HCT116 (cell line): ENCODE results near the gene DHH. TPM values are rescaled to one million over a fixed set of nuclear protein-coding genes. Genes with fewer than 3 reads are reported as not detected.

Source experiments
- ATAC-seq: fragments of 200-7000 bp; cut with Tn5 transposase; 2 replicates; pipeline ENCODE4 v1.9.1; 2020; ENCODE audit warnings: mild to moderate bottlenecking, moderate library complexity
- BruUV-seq: library from RNA; stranded (reverse); fragments of 400-500 nt; replicated peaks from 2 replicates; lab custom pipeline; 2021; lab: Mats Ljungman, UMichigan
- CTCF ChIA-PET: fragments of 300-600 bp; sonication (Branson Sonifier 250); formaldehyde crosslinking; loops from one replicate; lab custom pipeline; 2021; ENCODE audit warnings: antibody characterized with exemption; lab: Charles Lee
- POLR2A ChIA-PET: fragments of 300-600, 350-600 bp; sonication (Branson Sonifier 250); formaldehyde crosslinking; loops from one replicate; lab custom pipeline; 2021; ENCODE audit warnings: antibody characterized with exemption; lab: Charles Lee
- RAD21 ChIA-PET, 2 experiments: fragments of 300-600 bp; sonication (Branson Sonifier 250); formaldehyde crosslinking; loops; one replicate each; lab custom pipeline; 2023; ENCODE audit warnings: low total read pairs in 2 of 2; ENCODE audit not compliant: uncharacterized antibody in 2 of 2, unreplicated experiment in 2 of 2, low non-redundant PET in 1 of 2; lab: Charles Lee
- DNase-seq: peaks from one replicate; pipeline ENCODE4 v3.0.0-alpha.2; 2010; ENCODE audit warnings: low read depth, low spot score
- H2AFZ ChIP-seq: fragments of 200-600 bp; shearing (Covaris generic), sonication (generic); 2 replicates; pipeline ENCODE4 v1.6.1; 2017; ENCODE audit warnings: low read depth, mixed run types, mixed read lengths, antibody characterized with exemption, low read length; ENCODE audit not compliant: poor library complexity, severe bottlenecking
- H3K27ac ChIP-seq: 2 replicates; pipeline ENCODE4 v1.5.1; 2012; ENCODE audit warnings: low read depth, low read length
- H3K27me3 ChIP-seq: fragments of 200-600 bp; sonication (generic); 2 replicates; pipeline ENCODE4 v1.6.1; 2016; ENCODE audit warnings: mixed run types, low read length, mixed read lengths; ENCODE audit not compliant: insufficient read depth
- H3K36me3 ChIP-seq, 2 experiments: fragments of 200-500 bp in 1 of 2; fragments of 200-600 bp in 1 of 2; sonication (Bioruptor generic) in 1 of 2; sonication (generic) in 1 of 2; 2 replicates each; pipeline versions ENCODE4 v1.5.1 to v1.6.1; 2014 to 2016; ENCODE audit warnings: low read length in 2 of 2, inconsistent platforms in 1 of 2, mixed read lengths in 1 of 2, mixed run types in 1 of 2; ENCODE audit not compliant: insufficient read depth in 2 of 2, control insufficient read depth in 1 of 2
- H3K4me1 ChIP-seq, 2 experiments: fragments of 200-600 bp in 1 of 2; sonication (generic) in 1 of 2; 2 replicates each; pipeline versions ENCODE4 v1.5.1 to v1.6.1; 2012 to 2017; ENCODE audit warnings: low read length in 2 of 2, inconsistent platforms in 1 of 2, mild to moderate bottlenecking in 1 of 2, mixed read lengths in 1 of 2, mixed run types in 1 of 2, moderate library complexity in 1 of 2; ENCODE audit not compliant: insufficient read depth in 2 of 2, control insufficient read depth in 1 of 2
- H3K4me2 ChIP-seq: fragments of 200-600 bp; sonication (generic); 2 replicates; pipeline ENCODE4 v1.6.1; 2017; ENCODE audit warnings: mixed run types, low read length, mixed read lengths
- H3K4me3 ChIP-seq, 2 experiments: fragments of 200-600 bp in 1 of 2; sonication (generic) in 1 of 2; replicated peaks in 1 of 2; 2 replicates each; pipeline ENCODE4 v1.5.1; 2011 to 2016; ENCODE audit warnings: low read length in 2 of 2, control low read depth in 1 of 2, low read depth in 1 of 2, mild to moderate bottlenecking in 1 of 2, mixed read lengths in 1 of 2, mixed run types in 1 of 2
- H3K79me2 ChIP-seq: fragments of 200-600 bp; sonication (generic); 2 replicates; pipeline ENCODE4 v1.6.1; 2017; ENCODE audit warnings: mild to moderate bottlenecking, mixed run types, low read length, moderate library complexity, mixed read lengths; ENCODE audit not compliant: insufficient read depth
- H3K9ac ChIP-seq: fragments of 200-600 bp; sonication (generic); 2 replicates; pipeline ENCODE4 v1.6.1; 2016; ENCODE audit warnings: low read length, mixed read lengths
- H3K9me2 ChIP-seq: fragments of 200-600 bp; sonication (generic), shearing (Covaris generic); 2 replicates; pipeline ENCODE4 v1.6.1; 2017; ENCODE audit warnings: mixed run types, mild to moderate bottlenecking, moderate library complexity; ENCODE audit not compliant: insufficient read depth
- H3K9me3 ChIP-seq, 2 experiments: fragments of 200-500 bp in 1 of 2; fragments of 200-600 bp in 1 of 2; sonication (Bioruptor generic) in 1 of 2; sonication (generic) in 1 of 2; 2 replicates each; pipeline ENCODE4 v1.6.1; 2014 to 2017; ENCODE audit warnings: low read length in 2 of 2, mixed read lengths in 2 of 2, inconsistent platforms in 1 of 2, low read depth in 1 of 2, mild to moderate bottlenecking in 1 of 2, mixed run types in 1 of 2, moderate library complexity in 1 of 2; ENCODE audit not compliant: control insufficient read depth in 1 of 2, insufficient read depth in 1 of 2
- H4K20me1 ChIP-seq: fragments of 200-600 bp; sonication (generic), shearing (Covaris generic); 2 replicates; pipeline ENCODE4 v1.6.1; 2017; ENCODE audit warnings: mixed run types, mild to moderate bottlenecking, moderate library complexity; ENCODE audit not compliant: insufficient read depth
- CBX3 ChIP-seq: IDR thresholded peaks from 2 replicates; pipeline ENCODE4 v1.6.1; 2012; ENCODE audit warnings: low read depth
- FOSL1 ChIP-seq: IDR thresholded peaks from 2 replicates; pipeline ENCODE4 v1.6.1; 2012; ENCODE audit warnings: low read depth
- JUND ChIP-seq: IDR thresholded peaks from 2 replicates; pipeline ENCODE4 v1.6.1; 2012
- POLR2A ChIP-seq: IDR thresholded peaks from 2 replicates; pipeline ENCODE4 v1.7.0; 2011; ENCODE audit warnings: borderline replicate concordance; ENCODE audit not compliant: insufficient read depth, insufficient read length; ENCODE audit errors: extremely low read depth
- POLR2AphosphoS5 ChIP-seq: IDR thresholded peaks from 2 replicates; pipeline ENCODE4 v1.6.1; 2011; ENCODE audit warnings: mild to moderate bottlenecking, low read depth, low read length, moderate library complexity
- RAD21 ChIP-seq: IDR thresholded peaks from 2 replicates; pipeline ENCODE4 v1.6.1; 2012; ENCODE audit warnings: low read depth, mild to moderate bottlenecking
- SIN3A ChIP-seq: IDR thresholded peaks from 2 replicates; pipeline ENCODE4 v1.6.1; 2012; ENCODE audit warnings: low read depth
- SP1 ChIP-seq: IDR thresholded peaks from 2 replicates; pipeline ENCODE4 v1.6.1; 2012; ENCODE audit warnings: low read depth
- SRF ChIP-seq: IDR thresholded peaks from 2 replicates; pipeline ENCODE4 v1.6.1; 2012; ENCODE audit warnings: low read depth
- YY1 ChIP-seq: IDR thresholded peaks from 2 replicates; pipeline ENCODE4 v1.6.1; 2011; ENCODE audit warnings: low read length, low read depth, moderate library complexity, mild to moderate bottlenecking; ENCODE audit not compliant: insufficient replicate concordance; ENCODE audit errors: extremely low read depth
- intact Hi-C: fragments of 100-400 bp; cut with micrococcal nuclease; formaldehyde crosslinking; loops from 2 replicates; pipeline ENCODE4 v1.10.0; 2022
- total RNA-seq: library from RNA; stranded (reverse); gene quantifications from one replicate; pipeline ENCODE4 v1.2.1, GENCODE V29; 2021; ENCODE audit not compliant: unreplicated experiment
- TF ChIP-seq, protein P1 (sequence below): IDR thresholded peaks from 2 replicates; pipeline ENCODE4 v1.6.1; 2011; ENCODE audit warnings: mild to moderate bottlenecking, low read length, moderate library complexity; ENCODE audit not compliant: insufficient replicate concordance; ENCODE audit errors: extremely low read depth
- TF ChIP-seq, protein P2 (sequence below): IDR thresholded peaks from 2 replicates; pipeline ENCODE4 v1.6.1; 2012
- TF ChIP-seq, protein P3 (sequence below): IDR thresholded peaks from 2 replicates; pipeline ENCODE4 v1.6.1; 2012
- TF ChIP-seq, protein P4 (sequence below): IDR thresholded peaks from 2 replicates; pipeline ENCODE4 v1.6.1; 2012; ENCODE audit warnings: low read depth

DHH gene
- total RNA-seq, 1 experiment from 2014 or later, result 0.22 TPM

DNA sequence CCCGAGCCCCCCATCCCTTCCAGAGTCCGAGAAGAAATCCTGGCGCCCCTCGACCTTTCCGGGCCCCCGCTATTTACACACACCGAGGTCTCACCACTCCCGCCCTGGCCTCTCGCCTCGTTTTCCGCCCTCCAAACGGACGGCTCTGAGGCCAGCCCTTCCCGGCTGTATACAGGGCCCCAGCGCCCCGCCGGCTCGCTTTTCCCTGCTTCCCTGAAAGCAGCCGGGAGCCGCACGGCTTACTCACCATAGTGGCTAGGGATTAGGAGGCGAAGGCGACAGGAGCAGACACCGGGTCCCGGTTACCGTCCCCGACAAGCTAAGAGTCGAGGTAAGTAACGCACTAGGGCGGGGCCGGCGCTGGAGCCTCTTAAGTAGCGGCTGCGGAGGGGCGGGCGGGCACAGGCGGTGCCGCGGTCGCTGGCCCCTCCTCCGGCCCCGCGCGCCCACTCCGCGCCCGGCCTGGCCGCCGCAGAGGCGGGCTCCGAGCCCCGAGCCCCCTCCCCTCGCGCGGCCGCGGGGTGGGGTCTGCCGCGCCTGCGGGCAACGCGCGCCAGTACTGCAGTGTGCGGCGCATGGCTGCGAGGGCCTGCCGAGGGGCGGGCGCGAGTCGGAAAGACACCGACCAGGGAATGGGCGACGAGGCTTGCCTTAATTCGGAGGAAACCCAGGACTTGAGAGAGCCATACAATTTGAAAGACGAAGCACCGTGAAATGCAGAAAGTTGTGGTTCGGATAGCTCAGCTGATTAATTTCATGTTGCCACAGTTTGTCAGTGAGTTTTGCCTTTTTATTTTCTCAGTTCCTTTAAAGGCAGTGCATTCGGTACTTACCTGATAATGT, 36.7 kb upstream of the DHH start, which contains the start of gene TUBA1B (continued):
- TF ChIP-seq SIN3A (peak; percentile 99), SP1 (peak; percentile 46), CBX3 (peak; percentile 5; the same call in 1 of the 2 replicates), FOSL1 (no peak), YY1 (peak; percentile 82)

DNA sequence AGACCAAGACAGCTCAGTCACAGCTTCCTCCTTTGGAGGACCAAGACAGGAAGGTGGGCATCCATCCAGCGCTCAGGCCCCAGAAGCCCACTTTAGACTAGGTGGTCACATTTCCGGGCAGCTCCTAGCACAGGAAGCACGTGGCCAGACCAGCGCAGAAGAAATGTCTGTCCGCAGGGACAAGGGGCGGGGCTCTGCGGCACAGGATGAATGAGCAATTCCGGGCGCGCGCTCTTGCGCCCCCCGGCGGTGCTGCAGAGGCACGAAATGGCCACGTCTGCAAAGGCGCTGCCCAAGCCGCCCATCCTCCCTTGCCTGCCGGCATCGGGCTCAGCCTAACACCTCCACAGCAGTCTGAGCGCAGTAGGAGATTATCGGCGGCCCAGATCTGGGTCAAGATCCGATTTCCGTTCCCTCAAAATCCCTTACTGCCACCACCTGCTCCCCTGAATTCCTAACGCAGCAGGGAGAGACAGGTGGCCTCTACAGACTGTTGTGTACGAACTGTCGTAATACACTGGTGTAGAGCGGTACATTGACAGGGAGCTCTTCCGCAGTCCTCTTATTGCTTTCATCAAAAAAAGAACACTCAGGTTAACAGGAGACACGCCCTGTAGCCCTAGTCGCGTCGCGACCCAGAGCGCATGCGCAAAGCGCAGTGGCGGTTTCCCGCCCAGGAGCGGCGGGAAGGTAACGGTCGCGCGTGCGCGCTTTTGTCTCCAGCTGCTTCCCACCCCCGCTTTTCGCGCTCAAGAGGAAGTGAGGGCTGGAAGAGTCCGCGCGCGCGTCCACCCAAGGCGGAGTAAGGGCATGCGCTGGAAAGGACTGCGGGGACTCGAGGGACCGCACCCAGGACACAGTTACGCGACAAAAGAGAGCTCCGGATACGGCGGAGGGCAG, 35.8 kb upstream of the DHH start:
- H3K27me3 ChIP-seq, result no peaks in the 10 kb centered on the region
- no peaks in the 10 kb centered on the region for H3K9me3 ChIP-seq
- peaks cover 14% of the 10 kb centered on the region; the same call in 1 of the 2 replicates for H4K20me1 ChIP-seq
- H2AFZ ChIP-seq, result no peak overlapping the region
- H3K79me2 ChIP-seq, result peaks cover 50% of the 10 kb centered on the region
- DNase-seq (peak; percentile 78), ATAC-seq (peak; percentile 63)
- peak overlapping the region; percentile 99 for H3K27ac ChIP-seq
- CTCF ChIA-PET, result interaction anchor here (0.8 to 3.2 kb wide), 13 partner anchors 9 to 105 kb away, joined by 3 to 27 read pairs (median 6); partner anchors contain the start of genes LMBR1L, RHEBL1 and TUBA1A
- TSS peak; percentile 65 for BruUV-seq
- peak overlapping the region; percentile 100 for H3K9ac ChIP-seq
- peak overlapping the region; percentile 96 for H3K4me2 ChIP-seq
- H3K9me2 ChIP-seq, result no peaks in the 10 kb centered on the region
- RAD21 ChIA-PET, result interaction anchor here (0.7 to 1.3 kb wide), 2 partner anchors 9 to 95 kb away, joined by 3 to 5 read pairs; no protein-coding TSS in a partner anchor
- POLR2A ChIA-PET, result interaction anchor here (0.6 to 3.1 kb wide), 37 partner anchors 9 to 1660 kb away, joined by 3 to 30 read pairs (median 5); partner anchors contain the start of genes DDX23, LMBR1L, MCRS1 and RHEBL1
- peaks cover 12 to 37% of the 10 kb centered on the region in 2 experiments; a peak in 3 of 4 replicates for H3K4me1 ChIP-seq
- peak overlapping the region; percentile 97 for H3K4me3 ChIP-seq
- H3K36me3 ChIP-seq, result peaks cover 16 to 30% of the 10 kb centered on the region in 2 experiments
- intact Hi-C loops, result loop anchor here (1.0 to 10.0 kb wide), 4 partner anchors 42 to 134 kb away; no protein-coding TSS in a partner anchor
- peak; percentile 46; the same call in 1 of the 2 replicates for TF ChIP-seq RAD21
- peak; percentile 51; the same call in 1 of the 2 replicates for TF ChIP-seq SRF
- TF ChIP-seq CBX3, result no peak; the same call in 1 of the 2 replicates
- no peak for TF ChIP-seq POLR2A
- TF ChIP-seq, protein P1, sequence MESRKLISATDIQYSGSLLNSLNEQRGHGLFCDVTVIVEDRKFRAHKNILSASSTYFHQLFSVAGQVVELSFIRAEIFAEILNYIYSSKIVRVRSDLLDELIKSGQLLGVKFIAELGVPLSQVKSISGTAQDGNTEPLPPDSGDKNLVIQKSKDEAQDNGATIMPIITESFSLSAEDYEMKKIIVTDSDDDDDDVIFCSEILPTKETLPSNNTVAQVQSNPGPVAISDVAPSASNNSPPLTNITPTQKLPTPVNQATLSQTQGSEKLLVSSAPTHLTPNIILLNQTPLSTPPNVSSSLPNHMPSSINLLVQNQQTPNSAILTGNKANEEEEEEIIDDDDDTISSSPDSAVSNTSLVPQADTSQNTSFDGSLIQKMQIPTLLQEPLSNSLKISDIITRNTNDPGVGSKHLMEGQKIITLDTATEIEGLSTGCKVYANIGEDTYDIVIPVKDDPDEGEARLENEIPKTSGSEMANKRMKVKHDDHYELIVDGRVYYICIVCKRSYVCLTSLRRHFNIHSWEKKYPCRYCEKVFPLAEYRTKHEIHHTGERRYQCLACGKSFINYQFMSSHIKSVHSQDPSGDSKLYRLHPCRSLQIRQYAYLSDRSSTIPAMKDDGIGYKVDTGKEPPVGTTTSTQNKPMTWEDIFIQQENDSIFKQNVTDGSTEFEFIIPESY, result no peak
- TF ChIP-seq SIN3A, result peak; percentile 71
- TF ChIP-seq FOSL1, result no peak
- TF ChIP-seq, protein P2, sequence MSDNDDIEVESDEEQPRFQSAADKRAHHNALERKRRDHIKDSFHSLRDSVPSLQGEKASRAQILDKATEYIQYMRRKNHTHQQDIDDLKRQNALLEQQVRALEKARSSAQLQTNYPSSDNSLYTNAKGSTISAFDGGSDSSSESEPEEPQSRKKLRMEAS, result peak; percentile 98
- TF ChIP-seq, protein P3, sequence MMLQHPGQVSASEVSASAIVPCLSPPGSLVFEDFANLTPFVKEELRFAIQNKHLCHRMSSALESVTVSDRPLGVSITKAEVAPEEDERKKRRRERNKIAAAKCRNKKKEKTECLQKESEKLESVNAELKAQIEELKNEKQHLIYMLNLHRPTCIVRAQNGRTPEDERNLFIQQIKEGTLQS, result no peak
- peak; percentile 65; the same call in 1 of the 2 replicates for TF ChIP-seq POLR2AphosphoS5
- TF ChIP-seq JUND, result no peak; the same call in 1 of the 2 replicates
- TF ChIP-seq, protein P4, sequence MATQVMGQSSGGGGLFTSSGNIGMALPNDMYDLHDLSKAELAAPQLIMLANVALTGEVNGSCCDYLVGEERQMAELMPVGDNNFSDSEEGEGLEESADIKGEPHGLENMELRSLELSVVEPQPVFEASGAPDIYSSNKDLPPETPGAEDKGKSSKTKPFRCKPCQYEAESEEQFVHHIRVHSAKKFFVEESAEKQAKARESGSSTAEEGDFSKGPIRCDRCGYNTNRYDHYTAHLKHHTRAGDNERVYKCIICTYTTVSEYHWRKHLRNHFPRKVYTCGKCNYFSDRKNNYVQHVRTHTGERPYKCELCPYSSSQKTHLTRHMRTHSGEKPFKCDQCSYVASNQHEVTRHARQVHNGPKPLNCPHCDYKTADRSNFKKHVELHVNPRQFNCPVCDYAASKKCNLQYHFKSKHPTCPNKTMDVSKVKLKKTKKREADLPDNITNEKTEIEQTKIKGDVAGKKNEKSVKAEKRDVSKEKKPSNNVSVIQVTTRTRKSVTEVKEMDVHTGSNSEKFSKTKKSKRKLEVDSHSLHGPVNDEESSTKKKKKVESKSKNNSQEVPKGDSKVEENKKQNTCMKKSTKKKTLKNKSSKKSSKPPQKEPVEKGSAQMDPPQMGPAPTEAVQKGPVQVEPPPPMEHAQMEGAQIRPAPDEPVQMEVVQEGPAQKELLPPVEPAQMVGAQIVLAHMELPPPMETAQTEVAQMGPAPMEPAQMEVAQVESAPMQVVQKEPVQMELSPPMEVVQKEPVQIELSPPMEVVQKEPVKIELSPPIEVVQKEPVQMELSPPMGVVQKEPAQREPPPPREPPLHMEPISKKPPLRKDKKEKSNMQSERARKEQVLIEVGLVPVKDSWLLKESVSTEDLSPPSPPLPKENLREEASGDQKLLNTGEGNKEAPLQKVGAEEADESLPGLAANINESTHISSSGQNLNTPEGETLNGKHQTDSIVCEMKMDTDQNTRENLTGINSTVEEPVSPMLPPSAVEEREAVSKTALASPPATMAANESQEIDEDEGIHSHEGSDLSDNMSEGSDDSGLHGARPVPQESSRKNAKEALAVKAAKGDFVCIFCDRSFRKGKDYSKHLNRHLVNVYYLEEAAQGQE, result no peak
